ENCODE results near the gene PDE9A. TPM values are rescaled to one million over a fixed set of nuclear protein-coding genes. Genes with fewer than 3 reads are reported as not detected.

PDE9A gene
- total and polyA plus RNA-seq, 8 donors: 5.1 to 24.2 (median 21.9) TPM

- ATAC-seq: no peak
- H3K27ac ChIP-seq: no peak overlapping the region
- intact Hi-C loops (cut with DNase I): no loop called here
- H3K4me1 ChIP-seq: peaks cover 13 to 26% of the 10 kb centered on the region in 2 donors
- no peaks in the 10 kb centered on the region for H3K9me3 ChIP-seq
- peak in 1 of 4 donors; percentile 59 for DNase-seq
- H3K27me3 ChIP-seq: peaks cover 0 to 45% of the 10 kb centered on the region in 2 donors
- H3K36me3 ChIP-seq: no peaks in the 10 kb centered on the region
- TF ChIP-seq CTCF (IDR thresholded peaks at IDR 0.05): no peak
- H3K4me3 ChIP-seq: no peak overlapping the region
These were observed 3.5 kb downstream of the PDE9A start for GRCh38 chr21:42656872-42657271.

GRCh38 chr21:42657676-42658319, 4.4 kb downstream of the PDE9A start:
- Histone ChIP-seq H3K27ac (no peak overlapping the region), H3K27me3 (peaks cover 0 to 36% of the 10 kb centered on the region in 2 donors), H3K4me3 (no peak overlapping the region), H3K36me3 (no peaks in the 10 kb centered on the region), H3K4me1 (peaks cover 12 to 21% of the 10 kb centered on the region in 2 donors), H3K9me3 (no peaks in the 10 kb centered on the region)
- DNase-seq: peak in 1 of 4 donors; percentile 76
- no peak for TF ChIP-seq CTCF (IDR thresholded peaks at IDR 0.05)
- intact Hi-C loops (cut with DNase I): no loop called here
- no peak for ATAC-seq

GRCh38 chr21:42658320-42659105, 5.1 kb downstream of the PDE9A start:
- H3K4me3 ChIP-seq: no peak overlapping the region
- intact Hi-C loops (cut with DNase I): no loop called here
- no peaks in the 10 kb centered on the region for H3K36me3 ChIP-seq
- ATAC-seq (no peak), DNase-seq (peak in 1 of 4 donors; percentile 47)
- no peak overlapping the region for H3K27ac ChIP-seq
- no peaks in the 10 kb centered on the region for H3K9me3 ChIP-seq
- peaks cover 0 to 31% of the 10 kb centered on the region in 2 donors for H3K27me3 ChIP-seq
- no peak for TF ChIP-seq CTCF (IDR thresholded peaks at IDR 0.05)
- peaks cover 8 to 17% of the 10 kb centered on the region in 2 donors for H3K4me1 ChIP-seq

- Histone ChIP-seq H3K27ac (no peak overlapping the region), H3K4me3 (no peak overlapping the region), H3K9me3 (no peaks in the 10 kb centered on the region), H3K27me3 (peaks cover 0 to 21% of the 10 kb centered on the region in 2 donors), H3K36me3 (no peaks in the 10 kb centered on the region), H3K4me1 (peaks cover 3 to 7% of the 10 kb centered on the region in 2 donors)
- ATAC-seq: no peak
- intact Hi-C loops (cut with DNase I): no loop called here
- TF ChIP-seq CTCF (IDR thresholded peaks at IDR 0.05): no peak
- peak in 1 of 4 donors; percentile 70 for DNase-seq
These were observed 6.1 kb downstream of the PDE9A start for GRCh38 chr21:42659416-42660117.

- Histone ChIP-seq H3K9me3 (no peaks in the 10 kb centered on the region), H3K4me1 (peaks cover 0 to 2% of the 10 kb centered on the region in 2 donors), H3K4me3 (no peak overlapping the region), H3K36me3 (no peaks in the 10 kb centered on the region), H3K27ac (no peak overlapping the region), H3K27me3 (peaks cover 0 to 15% of the 10 kb centered on the region in 2 donors)
- DNase-seq: peak in 1 of 4 donors; percentile 49
- TF ChIP-seq CTCF (IDR thresholded peaks at IDR 0.05): no peak
- ATAC-seq: no peak
- intact Hi-C loops (cut with DNase I): no loop called here
These were observed 6.7 kb downstream of the PDE9A start for GRCh38 chr21:42660118-42660470.

Data from left lung (tissue), 10 donors.